Smooth muscle cell (in vitro differentiated cells): Measurements from ENCODE around the gene FBRSL1. TPM values are rescaled to one million over a fixed set of nuclear protein-coding genes. Genes with fewer than 3 reads are reported as not detected.

Experiments
- DNase-seq: peaks from one replicate; lab custom pipeline; 2025; ENCODE audit not compliant: unreplicated experiment; lab: John Stamatoyannopoulos, UW
- H2AFZ ChIP-seq: fragments of 200-600 bp; sonication (generic); 2 replicates; pipeline ENCODE4 v1.6.0; 2016; ENCODE audit warnings: antibody characterized with exemption, low read depth, mild to moderate bottlenecking
- H3F3A ChIP-seq: fragments of 200-600 bp; sonication (generic); 2 replicates; pipeline ENCODE4 v1.6.0; 2017; ENCODE audit warnings: antibody characterized with exemption, low read depth
- H3K27ac ChIP-seq: fragments of 200-600 bp; sonication (generic); 2 replicates; pipeline ENCODE4 v1.5.1; 2016; ENCODE audit warnings: low read depth, mild to moderate bottlenecking
- H3K27me3 ChIP-seq: fragments of 200-600 bp; sonication (generic); 2 replicates; pipeline ENCODE4 v1.6.1; 2016; ENCODE audit warnings: low read depth, mild to moderate bottlenecking
- H3K36me3 ChIP-seq: fragments of 200-600 bp; sonication (generic); 2 replicates; pipeline ENCODE4 v1.5.1; 2016; ENCODE audit warnings: low read depth
- H3K4me1 ChIP-seq: fragments of 200-600 bp; sonication (generic); 2 replicates; pipeline ENCODE4 v1.5.1; 2016; ENCODE audit warnings: low read depth
- H3K4me2 ChIP-seq: fragments of 200-600 bp; sonication (generic); 2 replicates; pipeline ENCODE4 v1.6.0; 2016; ENCODE audit warnings: mild to moderate bottlenecking
- H3K4me3 ChIP-seq: fragments of 200-600 bp; sonication (generic); 2 replicates; pipeline ENCODE4 v1.5.1; 2016; ENCODE audit warnings: mild to moderate bottlenecking
- H3K79me2 ChIP-seq: fragments of 200-600 bp; sonication (generic); 2 replicates; pipeline ENCODE4 v1.6.0; 2016; ENCODE audit warnings: low read depth, mild to moderate bottlenecking
- H3K9ac ChIP-seq: fragments of 200-600 bp; sonication (generic); 2 replicates; pipeline ENCODE4 v1.6.0; 2016; ENCODE audit warnings: low read depth
- H3K9me3 ChIP-seq: fragments of 200-600 bp; sonication (generic); replicated peaks from 2 replicates; pipeline ENCODE4 v1.5.1; 2016; ENCODE audit warnings: low read depth
- H4K20me1 ChIP-seq: fragments of 200-600 bp; sonication (generic); 2 replicates; pipeline ENCODE4 v1.6.0; 2016; ENCODE audit warnings: low read depth
- WGBS: methylation state at CpG from one replicate; pipeline ENCODE4 v1.1.7; 2016; ENCODE audit warnings: low lambda C conversion rate; 5-methylcytosine and 5-hydroxymethylcytosine counted together
- polyA plus RNA-seq: library from polyadenylated mRNA; unstranded; fragments of >200 nt; fragmentation: Nextera tagmentation; extraction: Ambion mirVana; gene quantifications from 2 replicates; pipeline ENCODE4 v1.2.1, GENCODE V29; 2016
- total RNA-seq: library from RNA; depleted of rRNA; stranded (reverse); fragments of >200 nt; gene quantifications from 2 replicates; pipeline ENCODE4 v1.2.3, GENCODE V29; 2014
- TF ChIP-seq, protein P1 (sequence below): fragments of 200-600 bp; sonication (generic); IDR thresholded peaks from 2 replicates; pipeline ENCODE4 v1.5.1; 2017; ENCODE audit warnings: borderline replicate concordance, mild to moderate bottlenecking, antibody characterized with exemption; ENCODE audit not compliant: insufficient read depth, poor library complexity, severe bottlenecking

FBRSL1 gene
- total and polyA plus RNA-seq, 2 experiments from 2014 or later = 7.9 to 17.6 TPM

DNA sequence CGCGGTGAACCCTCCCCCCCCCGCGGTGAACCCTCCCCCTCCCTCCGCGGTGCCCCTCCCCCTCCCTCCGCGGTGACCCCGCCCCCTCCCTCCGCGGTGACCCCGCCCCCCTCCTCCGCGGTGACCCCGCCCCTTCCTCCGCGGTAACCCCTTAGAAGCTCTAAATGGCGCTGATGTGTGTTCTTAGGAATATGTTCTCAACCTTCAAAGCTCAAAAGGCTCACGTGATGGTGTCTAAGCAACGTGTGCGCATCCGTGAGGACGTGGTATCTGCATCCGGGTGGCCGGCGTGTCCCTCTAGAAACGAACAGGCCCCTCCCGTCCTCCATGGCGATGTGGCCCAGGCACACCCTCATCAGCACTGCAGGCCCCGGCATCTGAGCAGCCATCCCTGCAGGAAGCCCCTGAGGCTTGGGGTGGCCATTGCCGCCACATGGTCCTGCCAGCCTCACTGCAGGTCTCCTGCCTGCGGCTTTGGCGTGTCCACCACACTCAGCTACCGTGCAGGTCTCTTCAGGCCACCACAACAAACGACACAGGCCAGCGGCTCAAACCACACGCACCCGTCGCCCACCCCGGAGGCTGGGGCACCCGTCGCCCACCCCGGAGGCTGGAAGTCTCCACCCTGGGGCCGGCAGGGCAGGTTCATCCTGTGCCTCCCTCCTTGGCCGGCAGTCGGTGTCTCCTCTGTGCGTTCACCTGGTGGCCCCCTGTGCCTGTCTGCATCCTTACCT is 14.5 kb upstream of the FBRSL1 start:
- Histone ChIP-seq H3K4me1 (no peaks in the 10 kb centered on the region), H3K27me3 (peaks cover 4% of the 10 kb centered on the region), H3F3A (no peaks in the 10 kb centered on the region), H3K4me2 (no peak overlapping the region), H3K9me3 (no peaks in the 10 kb centered on the region), H3K4me3 (no peak overlapping the region), H3K9ac (no peak overlapping the region), H3K36me3 (no peaks in the 10 kb centered on the region), H3K27ac (no peak overlapping the region), H2AFZ (no peak overlapping the region), H3K79me2 (no peaks in the 10 kb centered on the region), H4K20me1 (no peaks in the 10 kb centered on the region)
- TF ChIP-seq, protein P1, sequence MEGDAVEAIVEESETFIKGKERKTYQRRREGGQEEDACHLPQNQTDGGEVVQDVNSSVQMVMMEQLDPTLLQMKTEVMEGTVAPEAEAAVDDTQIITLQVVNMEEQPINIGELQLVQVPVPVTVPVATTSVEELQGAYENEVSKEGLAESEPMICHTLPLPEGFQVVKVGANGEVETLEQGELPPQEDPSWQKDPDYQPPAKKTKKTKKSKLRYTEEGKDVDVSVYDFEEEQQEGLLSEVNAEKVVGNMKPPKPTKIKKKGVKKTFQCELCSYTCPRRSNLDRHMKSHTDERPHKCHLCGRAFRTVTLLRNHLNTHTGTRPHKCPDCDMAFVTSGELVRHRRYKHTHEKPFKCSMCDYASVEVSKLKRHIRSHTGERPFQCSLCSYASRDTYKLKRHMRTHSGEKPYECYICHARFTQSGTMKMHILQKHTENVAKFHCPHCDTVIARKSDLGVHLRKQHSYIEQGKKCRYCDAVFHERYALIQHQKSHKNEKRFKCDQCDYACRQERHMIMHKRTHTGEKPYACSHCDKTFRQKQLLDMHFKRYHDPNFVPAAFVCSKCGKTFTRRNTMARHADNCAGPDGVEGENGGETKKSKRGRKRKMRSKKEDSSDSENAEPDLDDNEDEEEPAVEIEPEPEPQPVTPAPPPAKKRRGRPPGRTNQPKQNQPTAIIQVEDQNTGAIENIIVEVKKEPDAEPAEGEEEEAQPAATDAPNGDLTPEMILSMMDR = no peak
- WGBS = 93% methylated on average over 30 of the region's 47 CpGs
- DNase-seq = no peak

DNA sequence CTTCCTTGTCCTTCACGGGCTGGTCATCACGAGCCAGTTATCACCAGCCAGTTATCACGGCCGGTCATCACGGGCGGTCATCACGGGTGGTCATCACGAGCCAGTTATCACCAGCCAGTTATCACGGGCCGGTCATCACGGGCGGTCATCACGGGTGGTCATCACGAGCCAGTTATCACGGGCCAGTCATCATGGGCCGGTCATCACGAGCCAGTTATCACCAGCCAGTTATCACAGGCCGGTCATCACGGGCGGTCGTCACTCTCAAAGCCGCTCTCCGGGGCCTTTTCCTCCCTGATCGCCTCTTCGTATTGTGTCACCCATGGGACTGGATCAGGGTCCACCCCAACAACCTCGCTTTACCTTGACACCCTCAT is 13.9 kb upstream of the FBRSL1 start:
- peaks cover 8% of the 10 kb centered on the region for H3K27me3 ChIP-seq
- no peaks in the 10 kb centered on the region for H3F3A ChIP-seq
- H2AFZ ChIP-seq = no peak overlapping the region
- no peaks in the 10 kb centered on the region for H4K20me1 ChIP-seq
- no peak overlapping the region for H3K9ac ChIP-seq
- TF ChIP-seq, protein P1 = no peak
- H3K9me3 ChIP-seq = no peaks in the 10 kb centered on the region
- H3K4me2 ChIP-seq = no peak overlapping the region
- no peak overlapping the region for H3K4me3 ChIP-seq
- H3K4me1 ChIP-seq = no peaks in the 10 kb centered on the region
- H3K27ac ChIP-seq = no peak overlapping the region
- no peak for DNase-seq
- WGBS = 91% methylated on average over 26 of the region's 26 CpGs
- no peaks in the 10 kb centered on the region for H3K36me3 ChIP-seq
- no peaks in the 10 kb centered on the region for H3K79me2 ChIP-seq

DNA sequence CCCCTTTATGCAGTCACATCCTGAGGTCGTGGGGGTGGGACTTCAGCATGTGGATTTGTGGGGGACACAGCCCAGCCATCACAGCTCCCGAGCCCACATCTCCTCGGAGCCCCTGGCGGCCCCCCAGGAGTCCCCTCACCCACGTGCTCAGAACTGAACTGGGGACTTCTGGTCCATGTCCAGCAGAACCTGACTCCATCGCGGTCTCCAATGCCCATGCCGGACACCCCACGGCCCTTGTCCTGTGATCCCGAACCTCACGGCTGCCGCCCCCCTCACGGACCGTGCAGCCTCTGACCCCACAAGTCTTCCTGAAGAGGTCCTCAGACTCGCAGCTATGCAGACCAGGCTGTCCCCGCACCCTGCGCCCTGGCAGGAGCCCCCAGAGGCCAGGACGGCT is 13.5 kb upstream of the FBRSL1 start:
- TF ChIP-seq, protein P1 = no peak
- no peaks in the 10 kb centered on the region for H4K20me1 ChIP-seq
- H2AFZ ChIP-seq = no peak overlapping the region
- no peak for DNase-seq
- H3K4me1 ChIP-seq = no peaks in the 10 kb centered on the region
- no peak overlapping the region for H3K27ac ChIP-seq
- 92% methylated on average over 18 of the region's 18 CpGs for WGBS
- peaks cover 10% of the 10 kb centered on the region for H3K27me3 ChIP-seq
- H3K9me3 ChIP-seq = no peaks in the 10 kb centered on the region
- no peak overlapping the region for H3K4me3 ChIP-seq
- H3K36me3 ChIP-seq = no peaks in the 10 kb centered on the region
- no peak overlapping the region for H3K9ac ChIP-seq
- no peak overlapping the region for H3K4me2 ChIP-seq
- no peaks in the 10 kb centered on the region for H3K79me2 ChIP-seq
- no peaks in the 10 kb centered on the region for H3F3A ChIP-seq

DNA sequence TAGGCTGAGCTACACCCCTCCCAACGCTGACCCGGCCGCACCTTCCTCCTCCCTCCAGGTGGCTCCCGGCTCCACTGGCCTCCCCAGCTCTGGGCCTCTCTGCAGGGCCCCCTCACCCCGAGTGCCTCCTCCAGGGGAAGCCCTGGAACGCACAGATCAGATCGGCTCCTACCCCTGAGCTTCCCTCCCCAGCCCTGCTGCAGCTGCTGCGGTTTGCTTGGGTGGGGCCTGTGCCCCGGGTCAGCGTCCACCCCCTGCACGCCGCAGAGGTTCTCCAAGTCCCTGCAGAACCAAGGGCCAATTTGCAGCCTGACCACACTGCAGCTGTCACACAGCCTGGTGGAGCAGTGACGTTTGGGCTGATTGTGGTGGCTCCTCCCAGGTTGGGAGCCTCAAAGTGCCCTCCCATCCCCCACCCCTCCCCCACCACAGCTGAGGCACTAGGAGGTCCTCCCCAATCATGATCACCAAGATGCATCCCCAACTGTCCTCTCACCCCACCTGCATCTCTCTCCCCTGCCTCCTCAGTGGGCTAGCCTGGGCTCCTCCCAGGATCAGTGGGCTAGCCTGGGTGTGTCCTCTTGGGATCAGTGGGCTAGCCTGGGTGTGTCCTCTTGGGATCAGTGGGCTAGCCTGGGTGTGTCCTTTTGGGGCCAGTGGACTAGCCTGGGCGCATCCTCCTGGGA is 12.8 kb upstream of the FBRSL1 start:
- H2AFZ ChIP-seq = no peak overlapping the region
- peaks cover 18% of the 10 kb centered on the region for H3K27me3 ChIP-seq
- H4K20me1 ChIP-seq = no peaks in the 10 kb centered on the region
- H3K4me1 ChIP-seq = no peaks in the 10 kb centered on the region
- H3K9ac ChIP-seq = no peak overlapping the region
- 87% methylated on average over 10 of the region's 14 CpGs for WGBS
- H3K4me3 ChIP-seq = no peak overlapping the region
- no peaks in the 10 kb centered on the region for H3F3A ChIP-seq
- H3K9me3 ChIP-seq = no peaks in the 10 kb centered on the region
- TF ChIP-seq, protein P1 = no peak
- no peak for DNase-seq
- H3K27ac ChIP-seq = no peak overlapping the region
- no peaks in the 10 kb centered on the region for H3K79me2 ChIP-seq
- H3K36me3 ChIP-seq = no peaks in the 10 kb centered on the region
- H3K4me2 ChIP-seq = no peak overlapping the region
